ENCODE measurements around the gene C9orf153.
A peak's percentile ranks its signal among the peaks of the same experiment; 100 is the strongest.

Gene C9orf153

DNA sequence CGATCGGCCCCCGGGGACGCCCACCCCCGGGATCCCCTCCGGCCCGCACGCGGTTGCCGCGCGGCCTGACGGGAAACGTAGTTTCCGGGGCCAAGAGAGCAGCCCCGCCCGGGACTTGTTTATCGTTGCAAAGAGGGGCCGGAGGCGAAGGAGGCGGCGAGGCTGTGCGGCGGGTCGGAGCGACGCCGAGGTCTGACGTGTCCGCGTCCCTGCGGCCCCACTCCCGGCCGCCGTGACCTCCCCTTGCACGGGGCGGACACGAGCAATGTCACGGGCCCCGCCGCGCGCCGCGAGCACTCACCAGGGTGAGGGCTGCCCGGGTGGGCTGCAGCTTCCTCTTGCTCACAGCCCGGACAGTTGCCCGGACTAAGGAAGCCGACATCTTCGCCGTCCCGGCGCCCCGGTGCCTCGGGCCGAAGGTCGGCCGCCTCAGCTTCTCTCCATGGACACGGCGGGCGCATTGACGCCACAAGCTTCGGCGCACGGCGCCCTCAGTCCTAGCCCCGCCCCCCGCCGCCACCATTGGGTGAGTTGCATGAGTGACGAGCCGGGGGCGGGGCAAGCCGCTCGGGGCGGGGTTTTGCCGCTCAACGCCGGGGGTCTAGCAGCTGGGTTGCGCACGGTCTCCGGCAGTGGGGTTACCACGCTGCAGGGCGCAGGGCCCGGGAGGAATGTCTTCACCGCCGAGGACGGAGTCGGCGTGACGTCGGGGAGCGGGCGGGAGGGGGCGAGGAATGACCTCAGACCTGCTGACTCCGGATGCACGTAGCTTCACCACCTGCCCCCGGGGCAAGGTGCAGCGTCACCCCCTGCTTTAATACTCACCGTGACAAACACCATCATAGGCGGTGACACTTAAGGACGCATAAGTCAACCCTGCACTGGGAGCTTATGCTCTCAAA is 22.9 kb upstream of the C9orf153 start, which contains the start of gene ISCA1:
Gene ISCA1, minus strand, starts transcription at position 462 of the 902 bp plus-strand sequence. Its CDS starts 80 bp downstream, at position 382.
- no peak for TF ChIP-seq CTCF (IDR thresholded peaks at IDR 0.05; ENCODE audit: borderline replicate concordance, control extremely low read depth, extremely low read depth, insufficient read depth, missing control alignments)
- peak; percentile 95 for DNase-seq (ENCODE audit: low spot score)
- in situ Hi-C loops (cut with MboI; ENCODE audit: low sequenced_read_pairs, unreplicated experiment) = no loop called here

GRCh38 chr9:86281593-86282076 is 22.2 kb upstream of the C9orf153 start:
- in situ Hi-C loops (cut with MboI; ENCODE audit: low sequenced_read_pairs, unreplicated experiment) = no loop called here
- DNase-seq (ENCODE audit: low spot score) = no peak
- TF ChIP-seq CTCF (IDR thresholded peaks at IDR 0.05; ENCODE audit: borderline replicate concordance, control extremely low read depth, extremely low read depth, insufficient read depth, missing control alignments) = no peak

GRCh38 chr9:86280580-86280979 is 21.1 kb upstream of the C9orf153 start:
- in situ Hi-C loops (cut with MboI; ENCODE audit: low sequenced_read_pairs, unreplicated experiment) = no loop called here
- DNase-seq (ENCODE audit: low spot score) = no peak
- TF ChIP-seq CTCF (IDR thresholded peaks at IDR 0.05; ENCODE audit: borderline replicate concordance, control extremely low read depth, extremely low read depth, insufficient read depth, missing control alignments) = no peak

DNA sequence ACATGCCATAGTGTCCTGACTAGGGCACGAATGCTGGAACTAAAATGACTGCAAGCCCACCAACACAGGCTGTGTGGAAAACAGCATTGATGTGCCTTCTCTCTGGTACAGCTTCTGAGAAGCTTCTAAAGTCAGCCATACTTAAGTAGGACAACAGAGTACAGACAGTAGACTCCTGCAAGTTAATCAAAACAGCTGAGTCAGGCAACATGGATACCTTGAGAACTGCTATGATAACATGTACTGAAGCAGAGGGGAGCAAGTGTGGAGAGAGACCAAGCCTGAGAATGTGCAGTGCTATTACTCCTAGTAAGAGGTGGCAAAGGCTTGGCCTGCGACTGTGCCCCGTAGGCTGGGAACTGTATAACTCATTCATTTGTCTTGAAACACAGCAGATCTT is 20.4 kb upstream of the C9orf153 start:
- TF ChIP-seq CTCF (IDR thresholded peaks at IDR 0.05; ENCODE audit: borderline replicate concordance, control extremely low read depth, extremely low read depth, insufficient read depth, missing control alignments) = no peak
- in situ Hi-C loops (cut with MboI; ENCODE audit: low sequenced_read_pairs, unreplicated experiment) = no loop called here
- no peak for DNase-seq (ENCODE audit: low spot score)

DNA sequence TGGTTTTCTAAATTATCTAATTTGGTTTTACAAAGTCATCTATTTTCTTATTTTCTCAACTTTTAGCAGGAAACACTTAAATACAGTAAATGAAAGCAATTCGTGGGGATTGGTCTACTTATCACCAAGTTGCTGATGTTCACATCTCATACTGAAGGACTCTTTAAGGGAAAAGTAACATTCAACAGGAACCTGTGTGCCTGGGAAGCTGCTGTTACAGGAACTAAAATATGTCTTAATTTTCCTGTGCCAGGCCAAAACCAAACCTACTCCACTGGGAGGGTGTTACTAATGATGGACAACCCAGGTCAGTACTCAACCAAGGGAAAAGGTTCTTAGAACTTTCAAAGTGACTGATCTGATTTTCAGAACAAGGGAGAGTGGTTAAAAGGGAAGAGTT is 17.6 kb upstream of the C9orf153 start:
- DNase-seq (ENCODE audit: low spot score) = no peak
- TF ChIP-seq CTCF (IDR thresholded peaks at IDR 0.05; ENCODE audit: borderline replicate concordance, control extremely low read depth, extremely low read depth, insufficient read depth, missing control alignments) = no peak
- in situ Hi-C loops (cut with MboI; ENCODE audit: low sequenced_read_pairs, unreplicated experiment) = no loop called here

- peak; percentile 22 for TF ChIP-seq CTCF (IDR thresholded peaks at IDR 0.05; ENCODE audit: borderline replicate concordance, control extremely low read depth, extremely low read depth, insufficient read depth, missing control alignments)
- in situ Hi-C loops (cut with MboI; ENCODE audit: low sequenced_read_pairs, unreplicated experiment) = no loop called here
- no peak for DNase-seq (ENCODE audit: low spot score)
Measured at GRCh38 chr9:86275962-86276361, 16.5 kb upstream of the C9orf153 start.
